AG09319 (cell line): ENCODE measurements around the gene UGT2B11.
"Not testable (repeated sequence)": the region's sequence is repeated elsewhere in the genome, so short reads cannot be mapped to it uniquely, and the experiment has no call there.

ENCODE experiments used
- DNase-seq: peaks from one replicate; pipeline ENCODE4 v3.0.0-alpha.2; 2010; ENCODE audit warnings: low read depth; ENCODE audit errors: extremely low read depth
- TF ChIP-seq, protein P1 (sequence below): IDR thresholded peaks from 2 replicates; pipeline ENCODE4 v1.5.1; 2011; ENCODE audit warnings: low read depth, mild to moderate bottlenecking, inconsistent platforms, low read length, moderate library complexity

UGT2B11 gene

GRCh38 chr4:69214716-69215115 is at the start of gene UGT2B11:
UGT2B11 (minus strand) TSS chr4:69214748; CDS start chr4:69214722, 26 bp downstream.
- TF ChIP-seq, protein P1, sequence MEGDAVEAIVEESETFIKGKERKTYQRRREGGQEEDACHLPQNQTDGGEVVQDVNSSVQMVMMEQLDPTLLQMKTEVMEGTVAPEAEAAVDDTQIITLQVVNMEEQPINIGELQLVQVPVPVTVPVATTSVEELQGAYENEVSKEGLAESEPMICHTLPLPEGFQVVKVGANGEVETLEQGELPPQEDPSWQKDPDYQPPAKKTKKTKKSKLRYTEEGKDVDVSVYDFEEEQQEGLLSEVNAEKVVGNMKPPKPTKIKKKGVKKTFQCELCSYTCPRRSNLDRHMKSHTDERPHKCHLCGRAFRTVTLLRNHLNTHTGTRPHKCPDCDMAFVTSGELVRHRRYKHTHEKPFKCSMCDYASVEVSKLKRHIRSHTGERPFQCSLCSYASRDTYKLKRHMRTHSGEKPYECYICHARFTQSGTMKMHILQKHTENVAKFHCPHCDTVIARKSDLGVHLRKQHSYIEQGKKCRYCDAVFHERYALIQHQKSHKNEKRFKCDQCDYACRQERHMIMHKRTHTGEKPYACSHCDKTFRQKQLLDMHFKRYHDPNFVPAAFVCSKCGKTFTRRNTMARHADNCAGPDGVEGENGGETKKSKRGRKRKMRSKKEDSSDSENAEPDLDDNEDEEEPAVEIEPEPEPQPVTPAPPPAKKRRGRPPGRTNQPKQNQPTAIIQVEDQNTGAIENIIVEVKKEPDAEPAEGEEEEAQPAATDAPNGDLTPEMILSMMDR: no peak
- no peak for DNase-seq

DNA sequence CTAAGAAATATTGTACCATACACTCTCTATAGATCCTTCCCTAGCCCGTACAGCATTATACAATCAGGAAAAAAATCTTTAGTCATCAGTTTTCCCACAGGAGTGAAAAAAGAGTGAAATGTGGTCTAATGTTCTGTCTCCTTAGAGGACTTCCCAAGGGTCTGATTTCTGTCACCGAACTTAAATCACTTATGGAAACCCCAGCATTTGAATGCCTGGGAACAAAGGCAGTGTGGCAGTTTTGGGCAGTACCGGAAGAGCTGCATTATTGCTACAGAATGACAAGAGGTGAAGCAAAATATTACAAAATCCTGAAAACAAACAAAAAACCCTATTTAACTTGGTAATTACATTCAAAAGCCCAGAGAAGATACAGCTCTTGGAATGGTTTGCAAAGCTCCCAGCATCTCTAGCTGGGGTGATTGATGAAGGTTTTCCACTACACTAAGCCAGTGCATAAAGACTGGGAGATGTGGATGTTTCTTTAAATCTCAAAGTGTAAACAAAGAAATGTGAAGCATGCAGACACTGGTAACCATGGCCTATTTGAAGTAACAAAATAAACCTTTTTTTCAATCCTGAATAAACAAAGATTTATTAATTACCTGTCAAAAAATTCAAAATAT is 38.7 kb upstream of the UGT2B11 start:
- not testable (repeated sequence) for DNase-seq

- DNase-seq: not testable (repeated sequence)
Measured at GRCh38 chr4:69250884-69251283, 36.3 kb upstream of the UGT2B11 start.

GRCh38 chr4:69242562-69243240 is 28.2 kb upstream of the UGT2B11 start:
- DNase-seq: not testable (repeated sequence)

DNA sequence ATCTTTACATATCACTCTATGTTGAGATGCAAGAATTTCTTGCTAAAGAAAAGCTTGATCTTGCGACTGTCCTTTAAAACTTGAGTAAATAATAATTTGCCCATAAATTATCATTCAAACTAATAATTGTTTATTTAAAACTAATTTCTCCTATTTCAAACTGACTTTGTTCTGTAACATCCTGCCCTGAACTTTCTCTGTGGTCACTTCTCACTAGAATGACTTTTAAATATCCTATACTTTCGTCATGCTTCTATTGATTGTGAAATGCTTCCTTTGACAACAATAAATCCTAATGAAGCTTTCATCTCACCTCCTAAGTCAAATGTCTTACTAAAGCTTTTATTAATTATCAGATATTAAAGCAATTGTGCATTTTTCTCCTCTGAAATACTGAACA is 27.2 kb upstream of the UGT2B11 start:
- DNase-seq: not testable (repeated sequence)

DNA sequence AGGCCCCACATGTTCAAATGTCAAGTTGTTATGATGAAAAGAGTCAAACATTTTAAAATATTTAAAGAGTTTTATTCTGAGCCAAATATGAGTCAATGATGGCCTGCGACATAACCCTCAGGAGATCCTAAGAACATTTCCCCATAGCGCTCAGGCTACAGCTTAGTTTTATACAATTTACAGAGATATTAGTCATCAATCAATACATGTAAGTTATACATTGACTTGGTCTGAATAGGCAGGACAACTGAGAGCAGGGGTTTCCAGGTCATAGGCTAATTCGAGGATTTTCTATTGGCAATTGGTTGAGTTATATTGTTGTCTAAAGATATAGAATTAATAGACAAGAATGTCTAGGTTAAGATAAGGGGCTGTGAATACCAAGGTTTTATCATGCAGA is 26.2 kb upstream of the UGT2B11 start:
- not testable (repeated sequence) for DNase-seq

- no peak for DNase-seq
- TF ChIP-seq, protein P1: no peak
Measured at GRCh38 chr4:69239557-69240168, 25.1 kb upstream of the UGT2B11 start.

GRCh38 chr4:69239092-69239491 is 24.5 kb upstream of the UGT2B11 start:
- DNase-seq: no peak
- TF ChIP-seq, protein P1: no peak

- TF ChIP-seq, protein P1: no peak
- DNase-seq: no peak
Measured at GRCh38 chr4:69224891-69225290, 10.3 kb upstream of the UGT2B11 start.

GRCh38 chr4:69223277-69223676 is 8.7 kb upstream of the UGT2B11 start:
- DNase-seq: not testable (repeated sequence)

DNA sequence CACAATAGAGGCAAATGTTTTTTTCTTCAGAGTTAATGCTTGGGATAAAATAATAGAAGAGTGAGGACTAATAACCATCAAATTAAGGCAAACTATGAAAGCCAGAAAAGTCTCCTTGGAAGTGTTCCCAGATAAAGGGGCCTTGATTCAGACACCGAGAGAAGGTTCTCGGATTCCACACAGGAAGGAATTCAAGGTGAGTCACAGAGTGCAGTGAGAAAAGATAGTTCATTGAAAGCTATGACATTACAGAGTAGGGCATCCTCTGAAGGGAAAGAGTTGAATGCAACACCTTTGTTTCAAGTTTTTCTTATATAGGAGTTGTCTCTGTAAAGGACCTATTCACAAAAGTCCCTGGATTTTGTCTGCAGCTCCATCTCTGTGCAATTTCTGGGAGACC is 3.9 kb upstream of the UGT2B11 start:
- not testable (repeated sequence) for DNase-seq
